Activated CD4-positive, alpha-beta T cell treated with anti-CD3 and anti-CD28 coated beads for 1 hour (primary cell): ENCODE measurements around the gene KDELR1.

ENCODE experiments used
- DNase-seq: peaks from one replicate; pipeline ENCODE4 v3.0.0-alpha.2; 2020

The KDELR1 gene

DNA sequence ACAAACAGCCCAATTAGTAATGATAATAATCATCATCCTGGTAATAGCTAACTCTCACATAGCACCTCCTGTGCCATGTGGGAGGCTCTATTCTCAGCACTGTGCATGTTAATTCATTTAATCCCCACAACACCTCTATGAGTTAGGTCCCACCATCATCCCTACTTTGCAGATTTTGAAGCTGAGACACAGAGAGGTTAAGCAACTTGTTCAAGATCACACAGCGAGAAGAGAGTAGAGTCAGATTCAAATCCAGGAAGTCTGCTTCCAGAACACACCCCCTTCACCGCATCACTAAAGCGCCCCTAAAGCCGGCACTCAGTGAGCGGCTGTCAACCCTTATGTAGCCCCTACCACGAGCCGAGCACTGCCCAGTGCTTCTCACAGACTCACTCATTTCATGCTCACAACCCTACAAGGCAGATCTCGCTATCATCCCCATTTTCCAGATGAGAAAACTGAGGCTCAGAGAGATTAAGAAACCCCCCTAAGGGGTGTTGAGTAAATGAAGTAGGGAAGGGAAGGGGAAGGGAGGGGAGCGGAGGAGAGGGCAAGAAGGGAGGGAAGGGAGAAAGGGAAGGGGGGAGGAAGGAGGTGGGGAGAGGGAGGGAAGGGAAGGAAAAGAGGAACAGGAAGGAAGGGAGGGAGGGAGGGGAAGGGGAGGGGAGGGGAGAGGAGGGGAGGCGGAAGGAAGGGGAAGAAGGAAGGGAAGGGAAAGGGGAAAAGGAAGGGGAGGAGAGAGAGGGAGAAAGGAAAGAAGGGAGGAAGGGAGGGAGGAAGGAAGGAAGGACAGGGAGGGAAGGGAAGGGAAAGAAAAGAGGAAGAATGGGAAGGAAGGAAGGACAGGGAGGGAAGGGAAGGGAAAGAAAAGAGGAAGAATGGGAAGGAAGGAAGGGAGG lies 49.6 kb downstream of the KDELR1 start:
- no peak for DNase-seq

DNA sequence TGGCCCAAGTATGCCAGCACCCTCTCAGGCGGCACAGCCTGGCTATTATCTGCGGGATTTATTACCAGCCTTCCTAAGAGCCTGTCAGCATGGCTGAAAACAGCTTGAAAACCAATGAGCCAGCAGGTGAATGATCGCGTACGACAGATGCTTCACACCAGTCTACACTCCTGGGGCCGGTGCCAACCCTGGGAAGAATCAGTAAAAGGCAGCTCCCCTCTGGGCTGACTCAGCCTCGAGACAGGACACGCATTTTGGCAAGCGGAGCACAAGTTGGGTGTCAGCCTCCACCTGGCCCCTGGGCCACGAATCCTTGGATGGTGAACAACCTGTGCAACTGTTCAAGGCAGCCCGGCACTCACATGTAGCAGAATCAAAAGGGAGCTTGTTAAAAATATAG lies 50.4 kb downstream of the KDELR1 start:
- no peak for DNase-seq

DNA sequence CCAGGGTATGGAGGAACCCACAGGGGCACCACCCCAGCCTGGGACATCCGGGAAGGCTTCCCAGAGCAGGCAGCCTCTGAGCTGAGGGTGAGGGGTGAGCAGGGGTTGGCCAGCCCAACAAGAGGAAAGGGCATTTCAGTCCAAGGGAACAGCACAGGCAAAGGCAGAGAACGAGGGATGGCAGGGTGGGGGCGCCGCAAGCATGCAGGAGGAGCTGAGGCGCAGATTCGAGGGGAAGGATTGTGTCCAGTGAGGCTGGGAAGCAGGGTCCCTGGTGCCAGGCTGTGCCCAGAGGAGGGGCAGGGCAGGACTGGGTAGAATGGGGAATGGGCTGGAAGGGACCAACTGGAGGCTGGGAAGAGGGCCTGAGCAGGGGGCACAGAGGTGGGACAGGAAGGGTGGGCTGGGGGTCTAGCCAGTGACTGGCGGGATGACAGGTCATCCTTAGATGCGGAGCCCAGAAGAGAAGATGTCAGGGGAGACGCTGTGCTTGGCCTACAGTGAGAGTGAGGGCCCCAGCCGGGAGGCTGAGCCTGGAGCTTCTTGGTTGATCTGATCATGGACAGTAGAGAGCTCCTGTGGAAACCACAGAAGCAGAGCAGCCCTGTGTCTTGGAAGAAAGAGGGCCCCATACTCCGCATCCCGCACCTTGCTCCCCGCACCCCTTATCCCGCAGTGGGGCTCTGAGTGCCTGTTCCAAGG lies 52.4 kb downstream of the KDELR1 start:
- DNase-seq = no peak

GRCh38 chr19:48338253-48338755 lies 53.0 kb downstream of the KDELR1 start:
- no peak for DNase-seq

GRCh38 chr19:48333467-48334384 lies 57.6 kb downstream of the KDELR1 start:
- DNase-seq = peak; percentile 91

- peak; percentile 89 for DNase-seq
These were observed 58.5 kb downstream of the KDELR1 start for GRCh38 chr19:48332662-48333466.
